HCT116 (cell line): ENCODE data around the gene CAPN5. TPM values are rescaled to one million over a fixed set of nuclear protein-coding genes. Genes with fewer than 3 reads are reported as not detected.

Experiments used
- ATAC-seq: fragments of 200-7000 bp; cut with Tn5 transposase; 2 replicates; pipeline ENCODE4 v1.9.1; 2020; ENCODE audit warnings: mild to moderate bottlenecking, moderate library complexity
- BruUV-seq: library from RNA; stranded (reverse); fragments of 400-500 nt; replicated peaks from 2 replicates; lab custom pipeline; 2021; lab: Mats Ljungman, UMichigan
- CTCF ChIA-PET: fragments of 300-600 bp; sonication (Branson Sonifier 250); formaldehyde crosslinking; loops from one replicate; lab custom pipeline; 2021; ENCODE audit warnings: antibody characterized with exemption; lab: Charles Lee
- POLR2A ChIA-PET: fragments of 300-600, 350-600 bp; sonication (Branson Sonifier 250); formaldehyde crosslinking; loops from one replicate; lab custom pipeline; 2021; ENCODE audit warnings: antibody characterized with exemption; lab: Charles Lee
- RAD21 ChIA-PET, 2 experiments: fragments of 300-600 bp; sonication (Branson Sonifier 250); formaldehyde crosslinking; loops; one replicate each; lab custom pipeline; 2023; ENCODE audit warnings: low total read pairs in 2 of 2; ENCODE audit not compliant: uncharacterized antibody in 2 of 2, unreplicated experiment in 2 of 2, low non-redundant PET in 1 of 2; lab: Charles Lee
- DNase-seq: peaks from one replicate; pipeline ENCODE4 v3.0.0-alpha.2; 2010; ENCODE audit warnings: low read depth, low spot score
- H2AFZ ChIP-seq: fragments of 200-600 bp; shearing (Covaris generic), sonication (generic); 2 replicates; pipeline ENCODE4 v1.6.1; 2017; ENCODE audit warnings: low read depth, mixed run types, mixed read lengths, antibody characterized with exemption, low read length; ENCODE audit not compliant: poor library complexity, severe bottlenecking
- H3K27ac ChIP-seq: 2 replicates; pipeline ENCODE4 v1.5.1; 2012; ENCODE audit warnings: low read depth, low read length
- H3K27me3 ChIP-seq: fragments of 200-600 bp; sonication (generic); 2 replicates; pipeline ENCODE4 v1.6.1; 2016; ENCODE audit warnings: mixed run types, low read length, mixed read lengths; ENCODE audit not compliant: insufficient read depth
- H3K36me3 ChIP-seq, 2 experiments: fragments of 200-500 bp in 1 of 2; fragments of 200-600 bp in 1 of 2; sonication (Bioruptor generic) in 1 of 2; sonication (generic) in 1 of 2; 2 replicates each; pipeline versions ENCODE4 v1.5.1 to v1.6.1; 2014 to 2016; ENCODE audit warnings: low read length in 2 of 2, inconsistent platforms in 1 of 2, mixed read lengths in 1 of 2, mixed run types in 1 of 2; ENCODE audit not compliant: insufficient read depth in 2 of 2, control insufficient read depth in 1 of 2
- H3K4me1 ChIP-seq, 2 experiments: fragments of 200-600 bp in 1 of 2; sonication (generic) in 1 of 2; 2 replicates each; pipeline versions ENCODE4 v1.5.1 to v1.6.1; 2012 to 2017; ENCODE audit warnings: low read length in 2 of 2, inconsistent platforms in 1 of 2, mild to moderate bottlenecking in 1 of 2, mixed read lengths in 1 of 2, mixed run types in 1 of 2, moderate library complexity in 1 of 2; ENCODE audit not compliant: insufficient read depth in 2 of 2, control insufficient read depth in 1 of 2
- H3K4me2 ChIP-seq: fragments of 200-600 bp; sonication (generic); 2 replicates; pipeline ENCODE4 v1.6.1; 2017; ENCODE audit warnings: mixed run types, low read length, mixed read lengths
- H3K4me3 ChIP-seq, 2 experiments: fragments of 200-600 bp in 1 of 2; sonication (generic) in 1 of 2; replicated peaks in 1 of 2; 2 replicates each; pipeline ENCODE4 v1.5.1; 2011 to 2016; ENCODE audit warnings: low read length in 2 of 2, control low read depth in 1 of 2, low read depth in 1 of 2, mild to moderate bottlenecking in 1 of 2, mixed read lengths in 1 of 2, mixed run types in 1 of 2
- H3K79me2 ChIP-seq: fragments of 200-600 bp; sonication (generic); 2 replicates; pipeline ENCODE4 v1.6.1; 2017; ENCODE audit warnings: mild to moderate bottlenecking, mixed run types, low read length, moderate library complexity, mixed read lengths; ENCODE audit not compliant: insufficient read depth
- H3K9ac ChIP-seq: fragments of 200-600 bp; sonication (generic); 2 replicates; pipeline ENCODE4 v1.6.1; 2016; ENCODE audit warnings: low read length, mixed read lengths
- H3K9me2 ChIP-seq: fragments of 200-600 bp; sonication (generic), shearing (Covaris generic); 2 replicates; pipeline ENCODE4 v1.6.1; 2017; ENCODE audit warnings: mixed run types, mild to moderate bottlenecking, moderate library complexity; ENCODE audit not compliant: insufficient read depth
- H3K9me3 ChIP-seq, 2 experiments: fragments of 200-500 bp in 1 of 2; fragments of 200-600 bp in 1 of 2; sonication (Bioruptor generic) in 1 of 2; sonication (generic) in 1 of 2; 2 replicates each; pipeline ENCODE4 v1.6.1; 2014 to 2017; ENCODE audit warnings: low read length in 2 of 2, mixed read lengths in 2 of 2, inconsistent platforms in 1 of 2, low read depth in 1 of 2, mild to moderate bottlenecking in 1 of 2, mixed run types in 1 of 2, moderate library complexity in 1 of 2; ENCODE audit not compliant: control insufficient read depth in 1 of 2, insufficient read depth in 1 of 2
- H4K20me1 ChIP-seq: fragments of 200-600 bp; sonication (generic), shearing (Covaris generic); 2 replicates; pipeline ENCODE4 v1.6.1; 2017; ENCODE audit warnings: mixed run types, mild to moderate bottlenecking, moderate library complexity; ENCODE audit not compliant: insufficient read depth
- CEBPB ChIP-seq: IDR thresholded peaks from 2 replicates; pipeline ENCODE4 v1.6.1; 2012; ENCODE audit warnings: low read depth
- EGR1 ChIP-seq: IDR thresholded peaks from 2 replicates; pipeline ENCODE4 v1.6.1; 2012; ENCODE audit warnings: low read depth
- ELF1 ChIP-seq: IDR thresholded peaks from 2 replicates; pipeline ENCODE4 v1.6.1; 2012; ENCODE audit warnings: low read depth, borderline replicate concordance
- FOSL1 ChIP-seq: IDR thresholded peaks from 2 replicates; pipeline ENCODE4 v1.6.1; 2012; ENCODE audit warnings: low read depth
- JUND ChIP-seq: IDR thresholded peaks from 2 replicates; pipeline ENCODE4 v1.6.1; 2012
- POLR2AphosphoS5 ChIP-seq: IDR thresholded peaks from 2 replicates; pipeline ENCODE4 v1.6.1; 2011; ENCODE audit warnings: mild to moderate bottlenecking, low read depth, low read length, moderate library complexity
- YY1 ChIP-seq: IDR thresholded peaks from 2 replicates; pipeline ENCODE4 v1.6.1; 2011; ENCODE audit warnings: low read length, low read depth, moderate library complexity, mild to moderate bottlenecking; ENCODE audit not compliant: insufficient replicate concordance; ENCODE audit errors: extremely low read depth
- ZFX ChIP-seq: fragments of 450-650 bp; IDR thresholded peaks from 2 replicates; pipeline ENCODE4 v1.6.1; 2017
- ZNF274 ChIP-seq: fragments of 200-500 bp; sonication (Bioruptor generic); IDR thresholded peaks from 2 replicates; pipeline ENCODE4 v1.6.1; 2014; ENCODE audit warnings: mild to moderate bottlenecking, low read depth, low read length, inconsistent platforms
- intact Hi-C: fragments of 100-400 bp; cut with micrococcal nuclease; formaldehyde crosslinking; loops from 2 replicates; pipeline ENCODE4 v1.10.0; 2022
- total RNA-seq: library from RNA; stranded (reverse); gene quantifications from one replicate; pipeline ENCODE4 v1.2.1, GENCODE V29; 2021; ENCODE audit not compliant: unreplicated experiment
- TF ChIP-seq, protein P1 (sequence below), 3 experiments: fragments of 200-600 bp in 1 of 3; sonication (generic) in 1 of 3; IDR thresholded peaks in 2 of 3; conservative IDR thresholded peaks in 1 of 3; 2 replicates each; pipeline ENCODE4 v1.5.1; 2012 to 2017; ENCODE audit warnings: low read depth in 2 of 3, low read length in 2 of 3, antibody characterized with exemption in 1 of 3, borderline replicate concordance in 1 of 3, control low read depth in 1 of 3, mild to moderate bottlenecking in 1 of 3, mixed read lengths in 1 of 3, mixed run types in 1 of 3, moderate library complexity in 1 of 3; ENCODE audit not compliant: insufficient read depth in 1 of 3
- TF ChIP-seq, protein P2 (sequence below): IDR thresholded peaks from 2 replicates; pipeline ENCODE4 v1.6.1; 2012

CAPN5 gene
- total RNA-seq, 1 experiment from 2014 or later: 8.6 TPM

DNA sequence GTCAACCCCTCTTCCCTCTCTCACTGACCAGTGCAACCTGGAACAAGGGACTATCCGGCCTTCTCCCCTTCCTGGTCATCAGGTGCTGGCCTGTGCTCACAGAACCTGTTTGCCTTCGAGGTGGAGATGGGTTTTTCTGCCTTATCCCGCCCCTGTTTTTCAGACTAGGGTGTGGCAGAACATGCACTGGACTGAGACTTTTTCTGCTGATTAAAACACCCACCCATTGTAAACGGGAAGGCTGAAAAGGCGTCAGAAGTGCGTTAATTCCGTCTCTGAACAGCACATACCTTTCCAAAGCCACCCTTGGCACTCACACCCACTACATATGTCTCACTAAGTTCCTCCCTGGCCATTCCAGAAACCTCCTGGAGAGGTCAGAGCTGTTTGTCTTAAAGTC lies 36.9 kb upstream of the CAPN5 start (continued):
- TF ChIP-seq ELF1 (no peak), FOSL1 (no peak), POLR2AphosphoS5 (no peak)
- TF ChIP-seq, all 23 proteins: peak for 0

DNA sequence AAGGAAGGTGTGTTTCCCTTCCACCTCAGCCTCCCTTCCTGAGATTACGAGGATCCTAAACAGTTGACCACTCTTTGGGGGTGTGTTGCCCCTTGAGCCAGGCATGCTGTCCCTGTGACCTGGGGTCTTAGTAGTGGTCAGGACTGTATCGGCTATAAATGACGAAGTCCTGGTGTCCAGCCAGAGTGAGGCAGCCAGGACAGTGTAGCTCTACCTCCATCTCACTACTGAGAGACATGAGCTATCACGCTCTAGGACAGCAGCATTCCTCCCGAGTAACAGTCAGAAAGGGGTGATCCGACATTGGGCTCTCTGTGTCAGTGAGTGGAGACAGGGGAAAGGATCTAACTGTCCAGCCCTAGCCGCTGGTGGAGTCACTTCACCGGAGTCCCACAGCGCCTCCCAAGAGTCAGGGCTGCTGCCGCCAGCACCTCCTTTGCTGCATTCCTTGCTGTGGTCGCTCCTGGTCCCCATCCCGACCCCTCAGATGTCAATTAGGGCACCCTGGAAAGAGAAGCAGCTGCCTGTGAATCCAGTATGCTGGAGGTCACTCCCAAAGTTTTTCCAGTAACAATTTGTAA lies 35.8 kb upstream of the CAPN5 start:
- Histone ChIP-seq H3K9me2 (no peaks in the 10 kb centered on the region), H3K27ac (no peak overlapping the region), H3K4me3 (no peak overlapping the region), H3K27me3 (no peaks in the 10 kb centered on the region), H3K9me3 (no peaks in the 10 kb centered on the region), H2AFZ (no peak overlapping the region), H3K9ac (no peak overlapping the region), H3K36me3 (no peaks in the 10 kb centered on the region), H3K4me1 (peaks cover 4 to 8% of the 10 kb centered on the region in 2 experiments; a peak in 2 of 4 replicates), H3K4me2 (no peak overlapping the region), H4K20me1 (no peaks in the 10 kb centered on the region), H3K79me2 (no peaks in the 10 kb centered on the region)
- DNase-seq (no peak), ATAC-seq (peak; percentile 65; the same call in 1 of the 2 replicates)
- ChIA-PET RAD21 (interaction anchor here in 1 of 2 experiments (1.1 kb wide), 1 partner anchor 10 kb away, joined by 3 read pairs; no protein-coding TSS in a partner anchor), POLR2A (interaction anchor here (1.6 kb wide), 1 partner anchor 10 kb away, joined by 4 read pairs; no protein-coding TSS in a partner anchor), CTCF (no interaction called here)
- intact Hi-C loops: loop anchor here (5.0 kb wide), 1 partner anchor 219 kb away; no protein-coding TSS in a partner anchor
- TF ChIP-seq ZNF274: no peak
- no peak for TF ChIP-seq EGR1
- TF ChIP-seq JUND: no peak
- TF ChIP-seq, protein P1, sequence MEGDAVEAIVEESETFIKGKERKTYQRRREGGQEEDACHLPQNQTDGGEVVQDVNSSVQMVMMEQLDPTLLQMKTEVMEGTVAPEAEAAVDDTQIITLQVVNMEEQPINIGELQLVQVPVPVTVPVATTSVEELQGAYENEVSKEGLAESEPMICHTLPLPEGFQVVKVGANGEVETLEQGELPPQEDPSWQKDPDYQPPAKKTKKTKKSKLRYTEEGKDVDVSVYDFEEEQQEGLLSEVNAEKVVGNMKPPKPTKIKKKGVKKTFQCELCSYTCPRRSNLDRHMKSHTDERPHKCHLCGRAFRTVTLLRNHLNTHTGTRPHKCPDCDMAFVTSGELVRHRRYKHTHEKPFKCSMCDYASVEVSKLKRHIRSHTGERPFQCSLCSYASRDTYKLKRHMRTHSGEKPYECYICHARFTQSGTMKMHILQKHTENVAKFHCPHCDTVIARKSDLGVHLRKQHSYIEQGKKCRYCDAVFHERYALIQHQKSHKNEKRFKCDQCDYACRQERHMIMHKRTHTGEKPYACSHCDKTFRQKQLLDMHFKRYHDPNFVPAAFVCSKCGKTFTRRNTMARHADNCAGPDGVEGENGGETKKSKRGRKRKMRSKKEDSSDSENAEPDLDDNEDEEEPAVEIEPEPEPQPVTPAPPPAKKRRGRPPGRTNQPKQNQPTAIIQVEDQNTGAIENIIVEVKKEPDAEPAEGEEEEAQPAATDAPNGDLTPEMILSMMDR (IDR thresholded peaks at IDR 0.05 in 2 of 3, conservative IDR thresholded peaks at IDR 0.05 in 1 of 3; ENCODE audit: borderline replicate concordance in 1 of 3, insufficient read depth in 1 of 3, low read depth in 2 of 3, low read length in 2 of 3): no peak
- TF ChIP-seq CEBPB: no peak
- no peak for TF ChIP-seq YY1
- TF ChIP-seq, protein P2, sequence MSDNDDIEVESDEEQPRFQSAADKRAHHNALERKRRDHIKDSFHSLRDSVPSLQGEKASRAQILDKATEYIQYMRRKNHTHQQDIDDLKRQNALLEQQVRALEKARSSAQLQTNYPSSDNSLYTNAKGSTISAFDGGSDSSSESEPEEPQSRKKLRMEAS: no peak
- TF ChIP-seq ZFX: no peak
- no TSS peak for BruUV-seq
